Keratinocyte (primary cell): ENCODE data around the gene LAMA4. TPM values are rescaled to one million over a fixed set of nuclear protein-coding genes. Genes with fewer than 3 reads are reported as not detected.

Source experiments
- DNase-seq: peaks from one replicate; pipeline ENCODE4 v3.0.0-alpha.2; 2011; ENCODE audit warnings: low read depth, missing footprints, low spot score
- FAIRE-seq: peaks from 2 replicates; lab custom pipeline; 2011; peaks lifted over from hg19 to GRCh38; lab: Jason Lieb, UNC
- H2AFZ ChIP-seq: 2 replicates; pipeline ENCODE4 v1.6.0; 2012; ENCODE audit warnings: low read length, control low read depth, inconsistent platforms; ENCODE audit not compliant: control insufficient read depth
- H3K27ac ChIP-seq: 2 replicates; pipeline ENCODE4 v1.5.1; 2011; ENCODE audit warnings: low read length; ENCODE audit not compliant: control insufficient read depth, insufficient read depth
- H3K27me3 ChIP-seq: 3 replicates; pipeline ENCODE4 v1.6.0; 2011; ENCODE audit warnings: low read length; ENCODE audit not compliant: control insufficient read depth, insufficient read depth; ENCODE audit errors: extremely low read depth
- H3K36me3 ChIP-seq, 2 experiments: 2 replicates in 1 of 2; 3 replicates in 1 of 2; pipeline ENCODE4 v1.5.1; 2011; ENCODE audit warnings: low read length in 2 of 2, mild to moderate bottlenecking in 1 of 2; ENCODE audit not compliant: control insufficient read depth in 2 of 2, insufficient read depth in 2 of 2; ENCODE audit errors: extremely low read depth in 1 of 2
- H3K4me1 ChIP-seq: 3 replicates; pipeline ENCODE4 v1.5.1; 2011; ENCODE audit warnings: low read length; ENCODE audit not compliant: control insufficient read depth, insufficient read depth; ENCODE audit errors: extremely low read depth
- H3K4me2 ChIP-seq: 3 replicates; pipeline ENCODE4 v1.6.0; 2011; ENCODE audit warnings: low read depth, low read length; ENCODE audit not compliant: control insufficient read depth, insufficient read depth; ENCODE audit errors: extremely low read depth
- H3K4me3 ChIP-seq, 3 experiments: fragments of 200-600 bp in 1 of 3; sonication (generic) in 1 of 3; 2 replicates in 2 of 3; 3 replicates in 1 of 3; pipeline ENCODE4 v1.5.1; 2011 to 2016; ENCODE audit warnings: low read length in 3 of 3, mild to moderate bottlenecking in 3 of 3, control low read depth in 2 of 3, inconsistent platforms in 1 of 3, low read depth in 1 of 3, mixed read lengths in 1 of 3, mixed run types in 1 of 3, moderate library complexity in 1 of 3; ENCODE audit not compliant: control insufficient read depth in 2 of 3, insufficient read depth in 2 of 3; ENCODE audit errors: extremely low read depth in 1 of 3
- H3K79me2 ChIP-seq: 2 replicates; pipeline ENCODE4 v1.6.0; 2012; ENCODE audit warnings: low read length; ENCODE audit not compliant: control insufficient read depth, insufficient read depth
- H3K9ac ChIP-seq: 3 replicates; pipeline ENCODE4 v1.6.0; 2011; ENCODE audit warnings: low read length; ENCODE audit not compliant: control insufficient read depth, insufficient read depth; ENCODE audit errors: extremely low read depth
- H3K9me1 ChIP-seq: 3 replicates; pipeline ENCODE4 v1.6.0; 2011; ENCODE audit warnings: low read length; ENCODE audit not compliant: control insufficient read depth, insufficient read depth; ENCODE audit errors: extremely low read depth
- H3K9me3 ChIP-seq: 2 replicates; pipeline ENCODE4 v1.5.1; 2012; ENCODE audit warnings: low read depth, low read length; ENCODE audit not compliant: control insufficient read depth
- H4K20me1 ChIP-seq: 3 replicates; pipeline ENCODE4 v1.6.0; 2011; ENCODE audit warnings: low read length; ENCODE audit not compliant: control insufficient read depth, insufficient read depth; ENCODE audit errors: extremely low read depth
- CTCF ChIP-seq, 3 experiments: IDR thresholded peaks in 1 of 3; conservative IDR thresholded peaks in 1 of 3; optimal IDR thresholded peaks in 1 of 3; 2 replicates in 2 of 3; 3 replicates in 1 of 3; pipeline versions ENCODE3 to v1.5.1; 2011; ENCODE audit warnings: low read length in 3 of 3, mild to moderate bottlenecking in 3 of 3, moderate library complexity in 2 of 3, control low read depth in 1 of 3, inconsistent platforms in 1 of 3; ENCODE audit not compliant: insufficient read depth in 2 of 3; ENCODE audit errors: extremely low read depth in 1 of 3
- EZH2 ChIP-seq: IDR thresholded peaks from one replicate; pipeline ENCODE4 v1.6.1; 2012; ENCODE audit warnings: inconsistent platforms, mild to moderate bottlenecking, low read length, moderate library complexity
- dilution Hi-C: fragments of 300-500 bp; cut with MboI; formaldehyde crosslinking; loops from one replicate; pipeline ENCODE4 v1.7.0; 2020; ENCODE audit warnings: low sequenced_read_pairs; ENCODE audit not compliant: extremely low pct_ligation_motif_present
- polyA plus RNA-seq, 5 experiments: library from polyadenylated mRNA; depleted of rRNA in 3 of 5; stranded (reverse) in 3 of 5; stranded (forward) in 1 of 5; unstranded in 1 of 5; fragments of >200 nt; gene quantifications; 1 replicate in 1 of 5; 2 replicates in 3 of 5; 3 replicates in 1 of 5; pipeline versions ENCODE4 v1.2.1 to v1.2.3, GENCODE V29; 2011 to 2012; ENCODE audit warnings: missing spikeins in 2 of 5, low read depth in 1 of 5, low replicate concordance in 1 of 5

LAMA4 gene
- polyA plus RNA-seq, 1 donor (not counting 4 experiments of a cell fraction or from before 2014, with no cell fraction given), result 0.12 TPM

DNA sequence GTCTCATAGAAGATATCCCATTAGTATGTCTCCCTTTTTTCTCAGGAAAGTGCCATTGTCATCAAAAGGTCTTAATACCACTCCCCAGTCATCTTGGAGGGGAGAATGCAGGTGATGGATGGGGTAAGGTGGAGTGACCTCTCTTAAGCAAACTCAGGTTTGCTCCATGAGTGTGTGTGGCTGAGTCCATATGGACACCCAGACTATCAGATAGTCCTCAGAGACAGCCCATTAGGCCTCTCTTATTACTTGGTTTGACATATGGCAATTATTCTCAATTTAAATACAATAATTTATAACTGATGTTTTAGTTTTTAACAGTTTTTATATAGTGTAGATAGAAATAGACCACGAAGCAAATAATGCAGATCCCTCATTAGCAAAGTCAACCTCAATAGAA, 23.2 kb downstream of the LAMA4 start:
- no peak for FAIRE-seq
- H3K36me3 ChIP-seq, result no peaks in the 10 kb centered on the region
- no peaks in the 10 kb centered on the region for H3K79me2 ChIP-seq
- H2AFZ ChIP-seq, result no peak overlapping the region
- H3K9ac ChIP-seq, result no peak overlapping the region
- no peak for DNase-seq
- no peaks in the 10 kb centered on the region for H3K9me1 ChIP-seq
- H4K20me1 ChIP-seq, result no peaks in the 10 kb centered on the region
- TF ChIP-seq EZH2, result no peak
- H3K27me3 ChIP-seq, result no peaks in the 10 kb centered on the region
- H3K9me3 ChIP-seq, result no peaks in the 10 kb centered on the region
- H3K4me2 ChIP-seq, result no peak overlapping the region
- no peak overlapping the region for H3K4me3 ChIP-seq
- no peak overlapping the region for H3K27ac ChIP-seq
- peaks cover 7% of the 10 kb centered on the region for H3K4me1 ChIP-seq
- dilution Hi-C loops, result no loop called here

DNA sequence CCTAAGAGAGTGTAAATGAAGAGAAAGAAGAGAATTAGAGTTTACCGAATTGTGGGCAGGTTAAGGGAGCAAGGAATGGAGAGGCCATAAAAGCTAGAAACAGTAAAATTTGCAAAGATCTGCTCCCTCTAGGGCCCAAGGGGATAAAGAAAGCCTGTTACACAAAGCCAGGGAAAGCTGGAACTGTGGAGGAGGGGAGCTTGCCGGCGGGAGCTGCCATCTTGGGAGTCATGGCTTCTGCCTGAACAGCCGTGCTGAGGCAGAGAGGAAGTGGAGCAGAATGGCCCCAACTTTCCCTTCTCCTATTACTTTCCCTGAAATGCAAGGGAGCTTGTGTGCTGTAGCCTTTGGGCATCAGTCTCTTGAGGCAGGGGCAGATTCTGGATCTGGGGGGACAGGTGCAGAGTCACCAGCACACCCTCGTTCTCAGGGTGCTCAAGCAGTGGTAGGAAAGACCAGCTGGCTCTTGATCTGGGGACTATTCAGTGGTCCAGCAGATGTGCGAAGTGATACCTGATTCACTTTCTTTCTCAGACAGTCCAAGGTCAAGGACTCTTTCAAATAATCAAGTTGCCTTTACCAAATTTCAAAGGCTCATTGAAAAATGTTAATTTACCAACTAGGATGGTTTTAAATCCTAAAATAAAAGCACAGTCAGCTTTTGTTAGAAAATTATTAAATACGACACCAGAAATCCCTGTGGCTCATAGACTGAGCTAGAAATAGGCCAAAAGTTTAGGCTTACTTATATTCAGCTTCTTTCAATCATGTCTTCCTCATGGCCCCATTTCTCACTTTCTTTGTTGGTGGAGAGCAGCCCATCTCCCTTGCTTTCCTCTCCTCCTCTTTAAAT, 25.7 kb downstream of the LAMA4 start:
- FAIRE-seq (no peak), DNase-seq (no peak)
- no peaks in the 10 kb centered on the region for H3K79me2 ChIP-seq
- H4K20me1 ChIP-seq, result no peaks in the 10 kb centered on the region
- dilution Hi-C loops, result no loop called here
- no peaks in the 10 kb centered on the region for H3K27me3 ChIP-seq
- no peak overlapping the region for H3K4me2 ChIP-seq
- peaks cover 7% of the 10 kb centered on the region for H3K4me1 ChIP-seq
- H2AFZ ChIP-seq, result no peak overlapping the region
- no peaks in the 10 kb centered on the region for H3K36me3 ChIP-seq
- no peaks in the 10 kb centered on the region for H3K9me1 ChIP-seq
- no peak overlapping the region for H3K27ac ChIP-seq
- H3K4me3 ChIP-seq, result no peak overlapping the region
- H3K9ac ChIP-seq, result no peak overlapping the region
- no peaks in the 10 kb centered on the region for H3K9me3 ChIP-seq
- no peak for TF ChIP-seq EZH2
- TF ChIP-seq CTCF (optimal IDR thresholded peaks at IDR 0.05 in 1 of 3, IDR thresholded peaks at IDR 0.05 in 1 of 3, conservative IDR thresholded peaks at IDR 0.05 in 1 of 3; ENCODE audit: extremely low read depth in 1 of 3, insufficient read depth in 2 of 3, low read length in 3 of 3), result no peak
